Ishikawa (cell line): Measurements from ENCODE around the gene LINC01488.

Experiments
- CEBPB ChIP-seq: IDR thresholded peaks from 2 replicates; pipeline ENCODE4 v1.6.1; 2012
- CREB1 ChIP-seq: IDR thresholded peaks from 2 replicates; pipeline ENCODE4 v1.6.1; 2012; ENCODE audit warnings: low read depth
- EGR1 ChIP-seq: IDR thresholded peaks from 2 replicates; pipeline ENCODE4 v1.6.1; 2012
- EP300 ChIP-seq: IDR thresholded peaks from 2 replicates; pipeline ENCODE4 v1.6.1; 2012; ENCODE audit warnings: borderline replicate concordance
- FOXM1 ChIP-seq: IDR thresholded peaks from 2 replicates; pipeline ENCODE4 v1.6.1; 2012; ENCODE audit warnings: low read depth, borderline replicate concordance
- NFIC ChIP-seq: IDR thresholded peaks from 2 replicates; pipeline ENCODE4 v1.6.1; 2012
- RAD21 ChIP-seq: IDR thresholded peaks from 2 replicates; pipeline ENCODE4 v1.6.1; 2012; ENCODE audit warnings: low read depth
- TAF1 ChIP-seq: IDR thresholded peaks from 2 replicates; pipeline ENCODE4 v1.6.1; 2012; ENCODE audit warnings: low read depth, mild to moderate bottlenecking
- TCF12 ChIP-seq: IDR thresholded peaks from 2 replicates; pipeline ENCODE4 v1.6.1; 2012; ENCODE audit warnings: low read depth
- TEAD4 ChIP-seq: IDR thresholded peaks from 2 replicates; pipeline ENCODE4 v1.6.1; 2012
- USF1 ChIP-seq: IDR thresholded peaks from 2 replicates; pipeline ENCODE4 v1.6.1; 2012
- YY1 ChIP-seq: IDR thresholded peaks from 2 replicates; pipeline ENCODE4 v1.6.1; 2012; ENCODE audit warnings: low read depth
- ZBTB7A ChIP-seq: IDR thresholded peaks from 2 replicates; pipeline ENCODE4 v1.6.1; 2012; ENCODE audit warnings: low read depth
- TF ChIP-seq, protein P1 (sequence below): IDR thresholded peaks from 2 replicates; pipeline ENCODE4 v1.6.1; 2012
- TF ChIP-seq, protein P2 (sequence below): IDR thresholded peaks from 2 replicates; pipeline ENCODE4 v1.6.1; 2012; ENCODE audit warnings: low read depth, mild to moderate bottlenecking

Gene LINC01488

GRCh38 chr11:69462106-69462951 lies 19.1 kb upstream of the LINC01488 start:
- no peak for TF ChIP-seq CREB1
- TF ChIP-seq EP300: no peak
- TF ChIP-seq, protein P1, sequence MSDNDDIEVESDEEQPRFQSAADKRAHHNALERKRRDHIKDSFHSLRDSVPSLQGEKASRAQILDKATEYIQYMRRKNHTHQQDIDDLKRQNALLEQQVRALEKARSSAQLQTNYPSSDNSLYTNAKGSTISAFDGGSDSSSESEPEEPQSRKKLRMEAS: no peak
- no peak for TF ChIP-seq TAF1
- no peak for TF ChIP-seq NFIC
- TF ChIP-seq RAD21: no peak
- TF ChIP-seq, protein P2, sequence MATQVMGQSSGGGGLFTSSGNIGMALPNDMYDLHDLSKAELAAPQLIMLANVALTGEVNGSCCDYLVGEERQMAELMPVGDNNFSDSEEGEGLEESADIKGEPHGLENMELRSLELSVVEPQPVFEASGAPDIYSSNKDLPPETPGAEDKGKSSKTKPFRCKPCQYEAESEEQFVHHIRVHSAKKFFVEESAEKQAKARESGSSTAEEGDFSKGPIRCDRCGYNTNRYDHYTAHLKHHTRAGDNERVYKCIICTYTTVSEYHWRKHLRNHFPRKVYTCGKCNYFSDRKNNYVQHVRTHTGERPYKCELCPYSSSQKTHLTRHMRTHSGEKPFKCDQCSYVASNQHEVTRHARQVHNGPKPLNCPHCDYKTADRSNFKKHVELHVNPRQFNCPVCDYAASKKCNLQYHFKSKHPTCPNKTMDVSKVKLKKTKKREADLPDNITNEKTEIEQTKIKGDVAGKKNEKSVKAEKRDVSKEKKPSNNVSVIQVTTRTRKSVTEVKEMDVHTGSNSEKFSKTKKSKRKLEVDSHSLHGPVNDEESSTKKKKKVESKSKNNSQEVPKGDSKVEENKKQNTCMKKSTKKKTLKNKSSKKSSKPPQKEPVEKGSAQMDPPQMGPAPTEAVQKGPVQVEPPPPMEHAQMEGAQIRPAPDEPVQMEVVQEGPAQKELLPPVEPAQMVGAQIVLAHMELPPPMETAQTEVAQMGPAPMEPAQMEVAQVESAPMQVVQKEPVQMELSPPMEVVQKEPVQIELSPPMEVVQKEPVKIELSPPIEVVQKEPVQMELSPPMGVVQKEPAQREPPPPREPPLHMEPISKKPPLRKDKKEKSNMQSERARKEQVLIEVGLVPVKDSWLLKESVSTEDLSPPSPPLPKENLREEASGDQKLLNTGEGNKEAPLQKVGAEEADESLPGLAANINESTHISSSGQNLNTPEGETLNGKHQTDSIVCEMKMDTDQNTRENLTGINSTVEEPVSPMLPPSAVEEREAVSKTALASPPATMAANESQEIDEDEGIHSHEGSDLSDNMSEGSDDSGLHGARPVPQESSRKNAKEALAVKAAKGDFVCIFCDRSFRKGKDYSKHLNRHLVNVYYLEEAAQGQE: no peak
- TF ChIP-seq TEAD4: no peak
- no peak for TF ChIP-seq EGR1
- no peak for TF ChIP-seq USF1
- no peak for TF ChIP-seq CEBPB
- no peak for TF ChIP-seq TCF12

DNA sequence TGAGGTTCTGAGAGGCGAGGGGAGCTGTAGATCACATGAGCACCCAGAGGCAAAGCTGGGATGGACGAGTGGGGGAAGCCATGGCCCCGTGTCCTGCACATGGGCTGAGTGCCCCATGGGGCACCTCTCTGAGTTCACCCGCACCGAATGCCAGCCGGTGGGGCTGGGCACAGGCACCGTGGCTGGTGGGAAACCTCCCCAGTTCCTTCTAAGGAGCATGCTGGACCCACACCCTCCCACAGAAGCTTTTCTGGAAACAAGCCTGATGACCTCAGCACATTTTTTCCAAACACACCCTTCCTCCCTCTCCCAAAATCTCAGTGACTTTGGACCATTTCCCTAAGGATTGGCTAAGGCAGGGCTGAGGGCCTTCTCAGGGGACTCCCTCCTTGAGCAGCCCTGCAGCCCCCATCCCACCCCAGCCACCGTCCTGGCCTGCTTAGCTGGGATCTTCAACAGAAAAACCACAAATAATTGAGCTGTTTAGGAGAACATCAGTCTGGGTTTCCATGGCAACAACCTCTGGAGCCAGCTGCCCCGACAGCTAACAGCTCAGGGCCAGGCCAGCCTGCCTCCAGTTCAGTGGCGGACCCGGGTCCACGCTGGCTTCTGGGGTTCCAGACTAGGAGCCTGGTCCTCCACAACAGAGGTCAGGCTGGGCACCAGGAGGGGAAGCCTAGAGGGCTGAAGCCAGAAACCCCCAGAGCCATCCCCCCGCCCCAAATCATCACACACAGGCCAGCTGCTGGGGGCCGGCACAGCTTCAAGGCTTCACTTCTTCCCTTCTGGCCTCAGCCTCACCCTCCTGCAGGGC lies 18.1 kb upstream of the LINC01488 start:
- TF ChIP-seq, protein P1: no peak
- no peak for TF ChIP-seq CEBPB
- TF ChIP-seq, protein P2: no peak
- TF ChIP-seq RAD21: no peak
- TF ChIP-seq TAF1: no peak

DNA sequence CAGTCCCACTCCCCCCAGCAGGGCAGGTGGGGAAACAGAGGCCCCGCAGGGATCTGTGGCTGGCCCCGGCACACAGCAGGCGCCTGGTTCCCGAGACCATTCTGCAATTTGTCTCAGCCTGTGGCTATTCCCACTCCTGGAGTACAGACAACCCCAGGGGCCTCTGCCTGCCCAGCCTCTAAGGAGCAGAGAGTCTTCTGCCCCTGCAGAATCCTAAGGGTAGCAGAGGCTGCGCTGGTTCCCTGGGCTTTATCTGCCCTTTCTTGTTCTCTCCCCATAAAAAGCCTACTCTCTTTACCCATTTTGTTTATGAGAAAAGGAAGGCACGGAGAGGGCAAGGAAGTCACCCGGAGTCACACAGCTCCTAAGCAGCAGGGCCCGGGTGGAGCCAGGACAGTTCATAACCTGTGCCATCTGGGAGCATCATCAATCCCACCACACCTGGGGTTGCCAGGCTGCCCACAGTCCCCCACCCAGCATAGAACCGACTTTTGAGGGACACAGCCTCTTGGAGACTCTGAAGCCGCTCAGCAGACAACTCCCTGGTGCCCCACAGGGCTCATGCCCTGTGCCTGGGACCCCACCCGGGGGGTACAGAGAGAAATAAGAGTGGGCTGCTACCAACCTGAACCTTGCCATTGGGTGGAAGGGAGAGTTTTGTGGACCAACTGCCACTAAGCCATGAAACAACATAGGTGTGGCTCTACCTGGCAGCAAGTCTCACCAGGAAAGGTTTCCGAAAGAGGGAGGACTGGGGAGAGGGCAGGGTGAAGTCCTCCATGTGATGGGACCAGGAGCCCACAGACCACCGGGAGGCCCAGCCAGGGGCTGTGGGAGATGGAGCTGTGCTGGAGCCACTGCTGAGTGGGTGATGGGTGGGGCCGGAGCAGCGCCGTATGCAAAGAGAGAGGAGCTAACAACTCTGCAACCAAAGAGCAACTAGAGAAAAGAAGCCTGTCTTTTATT lies 17.2 kb upstream of the LINC01488 start:
- no peak for TF ChIP-seq USF1
- TF ChIP-seq EP300: no peak
- no peak for TF ChIP-seq CEBPB
- TF ChIP-seq, protein P1: no peak
- no peak for TF ChIP-seq TAF1
- no peak for TF ChIP-seq TEAD4
- TF ChIP-seq YY1: no peak
- TF ChIP-seq, protein P2: no peak
- TF ChIP-seq FOXM1: no peak
- no peak for TF ChIP-seq NFIC
- TF ChIP-seq CREB1: no peak
- no peak for TF ChIP-seq EGR1
- TF ChIP-seq ZBTB7A: no peak
- no peak for TF ChIP-seq TCF12
- no peak for TF ChIP-seq RAD21
